HG03439 (cell line): ENCODE measurements around the gene DHRS7C.

Experiments used
- ATAC-seq: cut with Tn5 transposase; IDR thresholded peaks from one replicate; pipeline ENCODE4 v1.9.1; 2021; ENCODE audit warnings: mild to moderate bottlenecking, moderate library complexity; ENCODE audit not compliant: unreplicated experiment

Gene DHRS7C

GRCh38 chr17:9767432-9767991 lies 23.9 kb downstream of the DHRS7C start:
- ATAC-seq, result no peak

- ATAC-seq, result no peak
Measured at GRCh38 chr17:9766970-9767369, 24.4 kb downstream of the DHRS7C start.

- ATAC-seq, result no peak
Measured at GRCh38 chr17:9765322-9765721, 26.1 kb downstream of the DHRS7C start.

GRCh38 chr17:9763643-9764042 lies 27.7 kb downstream of the DHRS7C start:
- ATAC-seq, result no peak

DNA sequence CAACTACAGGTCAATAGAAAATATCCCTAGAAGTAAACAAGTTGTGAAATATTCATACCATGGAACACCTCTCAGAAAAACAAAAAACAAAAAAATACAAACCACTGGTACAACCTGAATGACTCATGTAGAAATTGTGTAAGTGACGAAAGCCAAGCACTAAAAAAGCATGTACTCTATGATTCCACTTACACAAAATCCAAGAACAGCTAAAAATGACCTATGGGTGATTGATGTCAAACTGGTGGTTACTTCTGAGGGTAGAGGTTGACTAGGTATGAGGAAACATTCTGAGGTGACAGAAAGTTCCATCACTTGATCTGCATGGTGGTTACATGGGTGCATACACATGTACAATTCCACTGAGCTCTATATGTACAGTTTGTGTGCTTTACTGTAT lies 31.1 kb downstream of the DHRS7C start:
- no peak for ATAC-seq

DNA sequence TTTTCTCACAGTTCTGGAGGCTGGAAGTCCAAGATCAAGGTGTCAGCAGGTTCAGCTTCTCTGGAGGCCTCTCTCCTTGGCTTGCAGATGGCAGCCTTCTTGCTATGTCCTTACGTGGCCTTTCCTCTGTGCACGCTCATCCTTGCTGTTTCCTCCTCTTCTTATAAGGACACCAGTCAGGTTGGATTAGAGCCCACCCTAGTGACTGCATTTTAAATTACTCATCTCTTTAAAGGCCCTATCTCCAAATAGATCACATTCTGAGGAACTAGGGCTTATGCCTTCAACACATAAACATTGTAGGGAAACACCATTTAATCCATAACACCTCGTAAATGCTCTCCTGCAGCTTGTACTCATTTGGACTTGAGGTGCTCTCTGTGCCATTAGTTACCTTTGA lies 36.3 kb downstream of the DHRS7C start:
- no peak for ATAC-seq

- no peak for ATAC-seq
Measured at GRCh38 chr17:9750524-9750923, 40.9 kb downstream of the DHRS7C start.

- ATAC-seq, result no peak
Measured at GRCh38 chr17:9729735-9730420, 61.5 kb downstream of the DHRS7C start.

DNA sequence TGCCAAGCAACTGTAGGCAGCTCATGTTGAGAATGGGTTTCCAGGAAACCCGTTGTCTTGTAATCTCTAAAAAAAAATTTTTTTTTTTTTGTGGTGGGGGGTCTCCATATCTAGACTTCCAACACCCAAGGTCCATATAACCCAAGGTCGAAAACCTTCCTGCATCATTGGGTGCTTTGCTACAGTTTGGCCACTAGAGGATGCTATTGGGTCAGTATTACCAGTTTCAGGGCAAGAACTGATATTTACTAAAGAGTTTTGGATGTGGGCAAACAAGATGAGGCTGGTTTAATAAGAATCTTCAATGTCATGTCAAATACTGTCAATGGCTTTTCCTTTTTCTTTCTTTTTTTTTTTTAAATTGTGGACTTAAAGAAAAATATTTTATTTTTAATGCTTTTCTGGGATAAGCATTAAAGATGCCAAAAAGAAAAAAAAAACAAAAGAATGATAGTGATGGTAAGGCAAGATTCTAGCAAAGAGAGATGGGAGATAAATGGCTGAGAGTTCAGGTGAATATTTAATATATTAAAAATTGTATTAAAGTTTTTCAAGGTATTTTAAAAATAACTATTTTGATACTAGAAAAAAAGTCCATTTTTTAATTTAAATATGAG lies 62.2 kb downstream of the DHRS7C start:
- ATAC-seq, result no peak

DNA sequence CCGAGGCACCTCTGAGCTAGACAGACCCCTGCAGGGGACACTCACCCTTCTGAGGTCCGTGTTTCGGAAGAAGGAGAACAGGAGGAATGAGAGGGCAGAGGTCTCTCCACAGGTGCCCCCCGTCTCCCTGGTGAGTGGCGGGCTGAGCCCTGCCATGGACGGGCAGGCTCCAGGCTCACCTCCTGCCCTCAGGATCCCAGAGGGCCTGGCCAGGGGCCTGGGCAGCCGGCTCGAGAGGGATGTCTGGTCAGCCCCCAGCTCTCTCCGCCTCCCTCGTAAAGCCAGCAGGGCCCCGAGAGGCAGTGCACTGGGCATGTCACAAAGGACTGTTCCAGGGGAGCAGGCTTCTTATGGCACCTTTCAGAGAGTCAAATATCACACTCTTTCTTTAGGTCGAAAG lies 62.8 kb downstream of the DHRS7C start:
- no peak for ATAC-seq

DNA sequence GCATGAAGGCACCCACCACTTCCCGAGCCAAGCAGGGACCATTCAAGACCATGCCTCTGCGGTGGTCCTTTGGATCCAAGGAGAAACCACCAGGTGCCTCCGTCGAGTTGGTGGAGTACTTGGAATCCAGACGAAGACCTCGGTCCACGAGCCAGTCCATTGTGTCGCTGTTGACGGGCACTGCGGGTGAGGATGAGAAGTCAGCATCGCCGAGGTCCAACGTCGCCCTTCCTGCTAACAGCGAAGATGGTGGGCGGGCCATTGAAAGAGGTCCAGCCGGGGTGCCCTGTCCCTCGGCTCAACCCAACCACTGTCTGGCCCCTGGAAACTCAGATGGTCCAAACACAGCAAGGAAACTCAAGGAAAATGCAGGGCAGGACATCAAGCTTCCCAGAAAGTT lies 63.4 kb downstream of the DHRS7C start:
- no peak for ATAC-seq

GRCh38 chr17:9726291-9726690 lies 65.1 kb downstream of the DHRS7C start:
- no peak for ATAC-seq

- ATAC-seq, result no peak
Measured at GRCh38 chr17:9725575-9725974, 65.8 kb downstream of the DHRS7C start.
